Mesenchymal stem cell (in vitro differentiated cells and primary cell): ENCODE results near the gene RRBP1.
"Not testable (repeated sequence)": the region's sequence is repeated elsewhere in the genome, so short reads cannot be mapped to it uniquely, and the experiment has no call there.

Source experiments
- DNase-seq: peaks from one replicate; pipeline ENCODE4 v3.0.0-alpha.2; 2013
- H2AFZ ChIP-seq: one replicate; pipeline ENCODE4 v1.6.1; 2013; ENCODE audit warnings: low read depth, mild to moderate bottlenecking, control low read depth, inconsistent platforms, low read length, moderate library complexity
- H2AK5ac ChIP-seq: 2 replicates; pipeline ENCODE4 v1.6.1; 2013; ENCODE audit warnings: low read length, moderate library complexity, mild to moderate bottlenecking, inconsistent platforms; ENCODE audit not compliant: severe bottlenecking
- H2BK120ac ChIP-seq: one replicate; pipeline ENCODE4 v1.6.1; 2013; ENCODE audit warnings: low read depth, mild to moderate bottlenecking, inconsistent platforms, low read length, moderate library complexity
- H2BK12ac ChIP-seq, 2 experiments: one replicate each; pipeline ENCODE4 v1.6.1; 2013; ENCODE audit warnings: inconsistent platforms in 2 of 2, low read length in 2 of 2, mild to moderate bottlenecking in 2 of 2, moderate library complexity in 2 of 2, control low read depth in 1 of 2
- H2BK15ac ChIP-seq: one replicate; pipeline ENCODE4 v1.6.1; 2013; ENCODE audit warnings: mild to moderate bottlenecking, low read depth, inconsistent platforms; ENCODE audit not compliant: poor library complexity, severe bottlenecking
- H2BK5ac ChIP-seq: 2 replicates; pipeline ENCODE4 v1.6.1; 2013; ENCODE audit warnings: low read depth, mild to moderate bottlenecking, low read length, control low read depth, inconsistent platforms; ENCODE audit not compliant: poor library complexity, severe bottlenecking
- H3K14ac ChIP-seq, 2 experiments: one replicate each; pipeline ENCODE4 v1.6.1; 2013; ENCODE audit warnings: inconsistent platforms in 2 of 2, low read length in 2 of 2, control low read depth in 1 of 2, mild to moderate bottlenecking in 1 of 2, moderate library complexity in 1 of 2
- H3K18ac ChIP-seq, 2 experiments: one replicate each; pipeline ENCODE4 v1.6.1; 2013; ENCODE audit warnings: inconsistent platforms in 2 of 2, low read length in 2 of 2, control low read depth in 1 of 2, low read depth in 1 of 2, mild to moderate bottlenecking in 1 of 2
- H3K23ac ChIP-seq, 2 experiments: one replicate each; pipeline ENCODE4 v1.6.1; 2013; ENCODE audit warnings: inconsistent platforms in 2 of 2, low read length in 2 of 2, mild to moderate bottlenecking in 2 of 2, moderate library complexity in 2 of 2, control low read depth in 1 of 2
- H3K27ac ChIP-seq: 2 replicates; pipeline ENCODE4 v1.5.1; 2013; ENCODE audit warnings: mild to moderate bottlenecking, moderate library complexity, low read length, control low read depth, inconsistent platforms; ENCODE audit not compliant: poor library complexity, severe bottlenecking
- H3K27me3 ChIP-seq, 2 experiments: 2 replicates each; pipeline versions ENCODE4 v1.6.1 to v1.7.0; 2013; ENCODE audit warnings: low read length in 2 of 2, mild to moderate bottlenecking in 2 of 2, moderate library complexity in 2 of 2, control low read depth in 1 of 2, inconsistent platforms in 1 of 2; ENCODE audit not compliant: control insufficient read depth in 1 of 2, insufficient read depth in 1 of 2
- H3K36me3 ChIP-seq, 2 experiments: 2 replicates each; pipeline versions ENCODE4 v1.6.1 to v1.7.0; 2013; ENCODE audit warnings: low read length in 2 of 2, control low read depth in 1 of 2, inconsistent platforms in 1 of 2, low read depth in 1 of 2, mild to moderate bottlenecking in 1 of 2; ENCODE audit not compliant: insufficient read depth in 2 of 2, control insufficient read depth in 1 of 2
- H3K4ac ChIP-seq, 2 experiments: one replicate each; pipeline ENCODE4 v1.6.1; 2013; ENCODE audit warnings: inconsistent platforms in 2 of 2, low read length in 2 of 2, mild to moderate bottlenecking in 2 of 2, moderate library complexity in 2 of 2, control low read depth in 1 of 2, low read depth in 1 of 2
- H3K4me1 ChIP-seq: 2 replicates; pipeline ENCODE4 v1.6.1; 2013; ENCODE audit warnings: low read depth, low read length, control low read depth; ENCODE audit not compliant: control insufficient read depth, insufficient read depth
- H3K4me2 ChIP-seq: 2 replicates; pipeline ENCODE4 v1.6.1; 2013; ENCODE audit warnings: low read length, mild to moderate bottlenecking, inconsistent platforms; ENCODE audit not compliant: poor library complexity, severe bottlenecking
- H3K4me3 ChIP-seq, 2 experiments: 2 replicates each; pipeline versions ENCODE4 v1.5.1 to v1.7.0; 2013; ENCODE audit warnings: low read length in 2 of 2, mild to moderate bottlenecking in 2 of 2, control low read depth in 1 of 2, low read depth in 1 of 2; ENCODE audit not compliant: insufficient read depth in 1 of 2
- H3K79me1 ChIP-seq: replicated peaks from 2 replicates; pipeline ENCODE4 v1.6.1; 2013; ENCODE audit warnings: mild to moderate bottlenecking, control low read depth, low read length, inconsistent platforms; ENCODE audit not compliant: poor library complexity, severe bottlenecking
- H3K9ac ChIP-seq: 2 replicates; pipeline ENCODE4 v1.7.0; 2013; ENCODE audit warnings: mild to moderate bottlenecking, low read length, moderate library complexity
- H3K9me3 ChIP-seq: 2 replicates; pipeline ENCODE4 v1.7.0; 2013; ENCODE audit warnings: mild to moderate bottlenecking, low read length; ENCODE audit not compliant: control insufficient read depth
- H4K8ac ChIP-seq: one replicate; pipeline ENCODE4 v1.6.1; 2013; ENCODE audit warnings: inconsistent platforms, mild to moderate bottlenecking, low read length, moderate library complexity
- H4K91ac ChIP-seq: one replicate; pipeline ENCODE4 v1.6.1; 2013; ENCODE audit warnings: mild to moderate bottlenecking, low read length, inconsistent platforms
- WGBS: methylation state at CpG from one replicate; pipeline ENCODE4 v1.1.7; 2013; ENCODE audit warnings: mixed read lengths; 5-methylcytosine and 5-hydroxymethylcytosine counted together

The RRBP1 gene

DNA sequence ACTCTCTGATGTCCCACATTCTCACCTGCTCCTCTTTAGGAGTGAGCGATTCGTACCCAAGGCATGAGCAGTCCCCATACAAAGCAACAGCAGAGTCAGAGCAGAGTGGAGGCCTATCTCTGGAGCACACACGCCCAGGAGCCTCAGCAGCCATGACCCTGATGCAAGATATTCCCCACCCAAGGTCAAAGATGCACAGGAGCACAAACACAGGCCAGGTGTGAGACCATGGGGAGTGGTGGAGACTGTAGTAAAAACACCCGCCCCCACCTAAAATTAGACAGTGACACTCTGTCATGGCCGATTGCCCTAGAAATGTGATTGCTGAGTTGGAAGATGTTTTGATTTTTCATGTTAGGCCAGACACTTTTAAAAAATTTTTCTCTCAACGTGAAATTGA lies 21.4 kb downstream of the RRBP1 start:
- Histone ChIP-seq H3K4me2 (no peak overlapping the region), H3K14ac (no peak overlapping the region), H2AFZ (no peak overlapping the region), H2BK5ac (no peak overlapping the region), H3K4me3 (no peak overlapping the region), H2BK120ac (no peak overlapping the region), H3K79me1 (peaks cover 17% of the 10 kb centered on the region), H2BK12ac (no peak overlapping the region), H3K27ac (peak overlapping the region; percentile 4), H3K9me3 (peaks cover 8% of the 10 kb centered on the region), H3K27me3 (no peaks in the 10 kb centered on the region), H2AK5ac (no peak overlapping the region), H3K36me3 (peaks cover 36 to 37% of the 10 kb centered on the region in 2 experiments), H4K8ac (no peak overlapping the region), H3K4ac (no peak overlapping the region), H2BK15ac (no peak overlapping the region), H3K23ac (no peak overlapping the region), H3K18ac (no peak overlapping the region), H3K9ac (peak overlapping the region; percentile 31), H4K91ac (no peak overlapping the region), H3K4me1 (peaks cover 33% of the 10 kb centered on the region)
- WGBS = 97% methylated on average over 4 of the region's 6 CpGs
- DNase-seq = no peak

DNA sequence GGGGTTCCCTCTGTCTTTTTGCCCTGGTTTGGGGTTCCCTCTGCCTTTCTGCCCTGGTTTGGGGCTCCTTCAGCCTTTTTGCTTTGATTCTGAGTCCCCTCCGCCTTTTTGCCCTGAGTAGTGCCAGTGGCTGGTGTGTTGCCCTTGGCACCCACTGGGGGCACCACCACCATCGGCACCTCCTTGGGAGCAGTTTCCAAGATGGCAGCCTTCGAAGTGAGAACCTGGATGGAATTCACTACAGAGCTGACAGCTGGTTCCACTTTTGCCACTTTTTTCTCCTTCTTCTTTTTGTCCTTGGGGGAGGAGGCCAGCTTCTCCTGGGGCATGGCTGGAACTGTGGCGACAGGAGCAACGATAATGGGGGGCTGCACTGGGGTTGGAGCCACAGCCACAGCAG lies 22.2 kb downstream of the RRBP1 start:
- Histone ChIP-seq H2AK5ac (no peak overlapping the region), H4K91ac (no peak overlapping the region), H2BK5ac (no peak overlapping the region), H2BK12ac (no peak overlapping the region), H3K4me2 (no peak overlapping the region), H3K27me3 (no peaks in the 10 kb centered on the region), H2AFZ (no peak overlapping the region), H3K4me1 (peaks cover 37% of the 10 kb centered on the region), H3K4ac (no peak overlapping the region), H2BK120ac (no peak overlapping the region), H3K9me3 (peaks cover 8% of the 10 kb centered on the region), H3K14ac (no peak overlapping the region), H3K79me1 (peaks cover 17% of the 10 kb centered on the region), H4K8ac (no peak overlapping the region), H3K27ac (no peak overlapping the region), H3K9ac (no peak overlapping the region), H3K36me3 (peaks cover 37 to 41% of the 10 kb centered on the region in 2 experiments), H3K18ac (no peak overlapping the region), H2BK15ac (no peak overlapping the region), H3K23ac (no peak overlapping the region), H3K4me3 (no peak overlapping the region)
- 97% methylated on average over 5 of the region's 5 CpGs for WGBS
- DNase-seq = no peak

DNA sequence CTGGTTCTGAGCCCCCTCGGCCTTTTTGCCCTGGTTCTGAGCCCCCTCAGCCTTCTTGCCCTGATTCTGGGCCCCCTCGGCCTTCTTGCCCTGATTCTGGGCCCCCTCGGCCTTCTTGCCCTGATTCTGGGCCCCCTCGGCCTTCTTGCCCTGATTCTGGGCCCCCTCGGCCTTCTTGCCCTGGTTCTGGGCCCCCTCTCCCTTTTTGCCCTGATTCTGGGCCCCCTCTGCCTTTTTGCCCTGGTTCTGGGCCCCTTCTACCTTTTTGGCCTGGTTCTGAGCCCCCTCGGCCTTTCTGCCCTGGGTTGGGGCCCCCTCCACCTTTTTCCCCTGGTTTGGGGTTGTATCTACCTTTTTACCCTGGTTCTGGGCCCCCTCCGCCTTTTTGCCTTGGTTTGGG lies 22.7 kb downstream of the RRBP1 start:
- H2BK120ac ChIP-seq, DNase-seq, H4K91ac ChIP-seq, H3K23ac ChIP-seq, H3K9ac ChIP-seq, H3K4me2 ChIP-seq, H3K4ac ChIP-seq, H3K27ac ChIP-seq, H2BK12ac ChIP-seq, H2AFZ ChIP-seq, H3K14ac ChIP-seq, H2BK15ac ChIP-seq, H3K9me3 ChIP-seq, H3K18ac ChIP-seq, H4K8ac ChIP-seq, H3K27me3 ChIP-seq, H3K4me3 ChIP-seq, H2BK5ac ChIP-seq, H2AK5ac ChIP-seq: not testable (repeated sequence)
- H3K4me1 ChIP-seq = peaks cover 35% of the 10 kb centered on the region
- peaks cover 37 to 46% of the 10 kb centered on the region in 2 experiments for H3K36me3 ChIP-seq
- peaks cover 17% of the 10 kb centered on the region for H3K79me1 ChIP-seq
- over 99% methylated on average over 7 of the region's 7 CpGs for WGBS

DNA sequence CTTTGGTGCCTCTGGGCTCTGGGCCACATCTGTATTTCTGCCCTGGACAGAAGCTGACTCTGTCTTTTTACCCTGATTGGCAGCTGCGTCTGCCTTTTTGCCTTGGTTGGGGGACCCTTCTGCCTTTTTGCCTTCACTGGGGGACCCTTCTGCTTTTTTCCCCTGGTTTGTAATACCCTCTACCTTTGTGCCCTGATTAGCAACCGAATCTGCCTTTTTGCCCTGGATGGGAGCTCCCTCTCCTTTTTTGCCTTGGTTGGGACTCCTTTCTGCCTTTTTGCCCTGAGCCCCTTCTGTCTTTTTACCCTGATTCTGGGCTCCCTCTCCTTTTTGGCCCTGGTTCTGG lies 23.4 kb downstream of the RRBP1 start:
- Histone ChIP-seq H3K27me3 (no peaks in the 10 kb centered on the region), H3K4me1 (peaks cover 32% of the 10 kb centered on the region), H2BK15ac (no peak overlapping the region), H3K27ac (no peak overlapping the region), H2AFZ (no peak overlapping the region), H3K4me2 (no peak overlapping the region), H3K9ac (no peak overlapping the region), H3K9me3 (peaks cover 8% of the 10 kb centered on the region), H2BK12ac (no peak overlapping the region), H2BK5ac (no peak overlapping the region), H3K14ac (no peak overlapping the region), H3K4ac (no peak overlapping the region), H3K23ac (no peak overlapping the region), H4K91ac (no peak overlapping the region), H2BK120ac (no peak overlapping the region), H3K79me1 (peaks cover 17% of the 10 kb centered on the region), H3K36me3 (peaks cover 41 to 52% of the 10 kb centered on the region in 2 experiments), H3K18ac (no peak overlapping the region), H2AK5ac (no peak overlapping the region), H4K8ac (no peak overlapping the region), H3K4me3 (no peak overlapping the region)
- WGBS = 100% methylated on average over 2 of the region's 2 CpGs
- no peak for DNase-seq
